ENCODE results near the gene CDC42SE2.

- TF ChIP-seq, protein P1, sequence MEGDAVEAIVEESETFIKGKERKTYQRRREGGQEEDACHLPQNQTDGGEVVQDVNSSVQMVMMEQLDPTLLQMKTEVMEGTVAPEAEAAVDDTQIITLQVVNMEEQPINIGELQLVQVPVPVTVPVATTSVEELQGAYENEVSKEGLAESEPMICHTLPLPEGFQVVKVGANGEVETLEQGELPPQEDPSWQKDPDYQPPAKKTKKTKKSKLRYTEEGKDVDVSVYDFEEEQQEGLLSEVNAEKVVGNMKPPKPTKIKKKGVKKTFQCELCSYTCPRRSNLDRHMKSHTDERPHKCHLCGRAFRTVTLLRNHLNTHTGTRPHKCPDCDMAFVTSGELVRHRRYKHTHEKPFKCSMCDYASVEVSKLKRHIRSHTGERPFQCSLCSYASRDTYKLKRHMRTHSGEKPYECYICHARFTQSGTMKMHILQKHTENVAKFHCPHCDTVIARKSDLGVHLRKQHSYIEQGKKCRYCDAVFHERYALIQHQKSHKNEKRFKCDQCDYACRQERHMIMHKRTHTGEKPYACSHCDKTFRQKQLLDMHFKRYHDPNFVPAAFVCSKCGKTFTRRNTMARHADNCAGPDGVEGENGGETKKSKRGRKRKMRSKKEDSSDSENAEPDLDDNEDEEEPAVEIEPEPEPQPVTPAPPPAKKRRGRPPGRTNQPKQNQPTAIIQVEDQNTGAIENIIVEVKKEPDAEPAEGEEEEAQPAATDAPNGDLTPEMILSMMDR (IDR thresholded peaks at IDR 0.05 in 4 of 5, conservative IDR thresholded peaks at IDR 0.05 in 1 of 5) = no peak
- TF ChIP-seq POLR2A (IDR thresholded peaks at IDR 0.05) = no peak
These were observed 90.1 kb downstream of the CDC42SE2 start for GRCh38 chr5:131353991-131354390.
